Natural killer cell (primary cell): Measurements from ENCODE around the gene ADCY9. TPM values are rescaled to one million over a fixed set of nuclear protein-coding genes. Genes with fewer than 3 reads are reported as not detected.

Source experiments
- ATAC-seq, 3 donors: fragments of 150-1000 bp in 2 of 3; fragments of 200-7000 bp in 1 of 3; cut with Tn5 transposase; 1 replicate in 1 of 3; 2 replicates in 2 of 3; pipeline ENCODE4 v1.10.0; 2021; ENCODE audit warnings: mild to moderate bottlenecking in 2 of 3, moderate library complexity in 2 of 3
- DNase-seq, 2 donors: peaks; one replicate each; pipeline versions ENCODE4 v3.0.0 to v3.0.0-alpha.2; 2013 to 2021; ENCODE audit warnings: mixed read lengths in 1 of 2
- H3K27ac ChIP-seq: one replicate; pipeline ENCODE4 v1.5.1; 2013; ENCODE audit warnings: mild to moderate bottlenecking, low read length
- H3K27me3 ChIP-seq: one replicate; pipeline ENCODE4 v1.6.1; 2013; ENCODE audit warnings: low read length; ENCODE audit not compliant: control insufficient read depth, insufficient read depth
- H3K36me3 ChIP-seq: one replicate; pipeline ENCODE4 v1.6.1; 2013; ENCODE audit warnings: low read length; ENCODE audit not compliant: control insufficient read depth, insufficient read depth
- H3K4me1 ChIP-seq: one replicate; pipeline ENCODE4 v1.6.1; 2013; ENCODE audit warnings: low read length; ENCODE audit not compliant: control insufficient read depth, insufficient read depth
- H3K4me3 ChIP-seq: one replicate; pipeline ENCODE4 v1.5.1; 2013; ENCODE audit warnings: low read length
- H3K9me3 ChIP-seq: one replicate; pipeline ENCODE4 v1.6.1; 2013; ENCODE audit warnings: low read length; ENCODE audit not compliant: control insufficient read depth, insufficient read depth
- H3K27ac Mint-ChIP-seq, 2 donors: one replicate each; pipeline ENCODE4 v1.8.0; 2022; ENCODE audit warnings: mild to moderate bottlenecking in 2 of 2, mixed read lengths in 2 of 2, moderate library complexity in 1 of 2
- H3K27me3 Mint-ChIP-seq, 2 donors: one replicate each; pipeline ENCODE4 v1.8.0; 2022; ENCODE audit warnings: low read depth in 2 of 2, mixed read lengths in 2 of 2
- H3K36me3 Mint-ChIP-seq: one replicate; pipeline ENCODE4 v1.8.0; 2022; ENCODE audit warnings: mixed read lengths
- H3K4me1 Mint-ChIP-seq, 2 donors: one replicate each; pipeline ENCODE4 v1.8.0; 2022; ENCODE audit warnings: mixed read lengths in 2 of 2
- H3K4me3 Mint-ChIP-seq: one replicate; pipeline ENCODE4 v1.8.0; 2022; ENCODE audit warnings: mild to moderate bottlenecking, moderate library complexity, mixed read lengths
- H3K9me3 Mint-ChIP-seq, 2 donors: one replicate each; pipeline ENCODE4 v1.8.0; 2022; ENCODE audit warnings: mixed read lengths in 2 of 2
- CTCF ChIP-seq: fragments of 200-600 bp; IDR thresholded peaks from one replicate; pipeline ENCODE4 v1.8.0; 2022; ENCODE audit warnings: antibody characterized with exemption
- WGBS: methylation state at CpG from one replicate; pipeline ENCODE4 v1.1.7; 2013; ENCODE audit warnings: missing lambda C conversion rate; ENCODE audit not compliant: insufficient coverage; 5-methylcytosine and 5-hydroxymethylcytosine counted together
- intact Hi-C: fragments of 100-400 bp; cut with micrococcal nuclease; formaldehyde crosslinking; loops from one replicate; pipeline ENCODE4 v1.14.2; 2022
- total RNA-seq, 4 donors: library from RNA; stranded (reverse); fragments of 120-200 nt in 1 of 4; gene quantifications; one replicate each; pipeline versions ENCODE4 v1.2.3 to v1.2.4, GENCODE V29; 2013 to 2022

The ADCY9 gene
- total RNA-seq, 3 donors from 2014 or later (not counting 1 experiment from before 2014, with no cell fraction given), result 28.0 to 52.4 (median 38.3) TPM

GRCh38 chr16:3995001-3995400 lies 121.2 kb downstream of the ADCY9 start:
- H3K27me3 Mint-ChIP-seq, result no peaks in the 10 kb centered on the region
- Histone ChIP-seq H3K27ac (no peak overlapping the region), H3K36me3 (peaks cover 5% of the 10 kb centered on the region), H3K27me3 (no peaks in the 10 kb centered on the region), H3K4me1 (peaks cover 2% of the 10 kb centered on the region), H3K9me3 (no peaks in the 10 kb centered on the region), H3K4me3 (no peak overlapping the region)
- no peaks in the 10 kb centered on the region for H3K36me3 Mint-ChIP-seq
- no peak for DNase-seq
- no peak overlapping the region for H3K4me3 Mint-ChIP-seq
- TF ChIP-seq CTCF, result no peak
- H3K9me3 Mint-ChIP-seq, result no peaks in the 10 kb centered on the region
- H3K27ac Mint-ChIP-seq, result peak overlapping the region in 1 of 2 donors; percentile 35
- intact Hi-C loops, result no loop called here
- H3K4me1 Mint-ChIP-seq, result peaks cover 8 to 9% of the 10 kb centered on the region in 2 donors
- no peak for ATAC-seq
- WGBS, result 100% methylated on average over 1 of the region's 2 CpGs

- WGBS, result 95% methylated on average over 36 of the region's 36 CpGs
- Histone ChIP-seq H3K27me3 (no peaks in the 10 kb centered on the region), H3K4me3 (no peak overlapping the region), H3K36me3 (peaks cover 9% of the 10 kb centered on the region), H3K27ac (no peak overlapping the region), H3K9me3 (no peaks in the 10 kb centered on the region), H3K4me1 (no peaks in the 10 kb centered on the region)
- Mint-ChIP-seq H3K9me3 (no peaks in the 10 kb centered on the region), H3K4me3 (no peak overlapping the region), H3K27me3 (no peaks in the 10 kb centered on the region), H3K27ac (peak overlapping the region in 1 of 2 donors; percentile 40), H3K4me1 (no peaks in the 10 kb centered on the region), H3K36me3 (no peaks in the 10 kb centered on the region)
- no peak for DNase-seq
- TF ChIP-seq CTCF, result no peak
- ATAC-seq, result no peak
- intact Hi-C loops, result no loop called here
Observed at GRCh38 chr16:3993052-3993785, 123.0 kb downstream of the ADCY9 start.

GRCh38 chr16:3992297-3993051 lies 123.8 kb downstream of the ADCY9 start:
- DNase-seq (no peak), ATAC-seq (peak in 1 of 3 donors; percentile 38)
- H3K4me3 ChIP-seq, result no peak overlapping the region
- H3K27ac Mint-ChIP-seq, result peak overlapping the region in 1 of 2 donors; percentile 40
- H3K9me3 ChIP-seq, result no peaks in the 10 kb centered on the region
- peaks cover 10% of the 10 kb centered on the region for H3K36me3 ChIP-seq
- H3K4me3 Mint-ChIP-seq, result no peak overlapping the region
- intact Hi-C loops, result no loop called here
- no peaks in the 10 kb centered on the region for H3K36me3 Mint-ChIP-seq
- H3K27me3 ChIP-seq, result no peaks in the 10 kb centered on the region
- TF ChIP-seq CTCF, result no peak
- no peaks in the 10 kb centered on the region for H3K4me1 Mint-ChIP-seq
- no peak overlapping the region for H3K27ac ChIP-seq
- no peaks in the 10 kb centered on the region for H3K4me1 ChIP-seq
- no peaks in the 10 kb centered on the region for H3K9me3 Mint-ChIP-seq
- H3K27me3 Mint-ChIP-seq, result no peaks in the 10 kb centered on the region
- WGBS, result 90% methylated on average over 35 of the region's 35 CpGs
